Mucosa of descending colon (tissue), 3 donors: ENCODE measurements around the gene OFD1. TPM values are rescaled to one million over a fixed set of nuclear protein-coding genes. Genes with fewer than 3 reads are reported as not detected.

Experiments used
- ATAC-seq: fragments of 200-7000 bp; cut with Tn5 transposase; one replicate; pipeline ENCODE4 v1.9.1; 2020; ENCODE audit warnings: mild to moderate bottlenecking, moderate library complexity
- DNase-seq, 3 donors: peaks; one replicate each; pipeline ENCODE4 v3.0.0-alpha.2; 2020
- H3K36me3 ChIP-seq: fragments of 200-600 bp; one replicate; pipeline ENCODE4 v1.8.0; 2021; ENCODE audit warnings: low read depth, mild to moderate bottlenecking
- H3K4me1 ChIP-seq: fragments of 200-600 bp; one replicate; pipeline ENCODE4 v1.8.0; 2021; ENCODE audit warnings: low read depth, mild to moderate bottlenecking
- H3K4me3 ChIP-seq: fragments of 200-600 bp; one replicate; pipeline ENCODE4 v1.8.0; 2021; ENCODE audit warnings: mild to moderate bottlenecking
- H3K9me3 ChIP-seq: fragments of 200-600 bp; one replicate; pipeline ENCODE4 v1.8.0; 2021; ENCODE audit warnings: mild to moderate bottlenecking
- CTCF ChIP-seq: fragments of 200-600 bp; IDR thresholded peaks from one replicate; pipeline ENCODE4 v1.8.0; 2022; ENCODE audit warnings: antibody characterized with exemption, mild to moderate bottlenecking
- intact Hi-C, 2 donors: fragments of 100-400 bp; cut with DNase I in 1 of 2; cut with micrococcal nuclease in 1 of 2; formaldehyde crosslinking; loops; one replicate each; pipeline versions ENCODE4 v1.11.0 to v1.11.1; 2022; cut with DNase I, micrococcal nuclease
- total RNA-seq, 3 donors: library from RNA; stranded (reverse); fragmentation: NEBNext Ultra II Directional in 2 of 3; extraction: Animal tissue kit (Norgen Biotek cat#: 25700) in 2 of 3; gene quantifications; one replicate each; pipeline versions ENCODE4 v1.2.1 to v1.2.4, GENCODE V29; 2021 to 2023
- donor health status: DM: no; HTN: no; CAD: no; lungs with moderate emphysema.
- donor health status: DM: no; HTN: no; CAD: no.
- donor health status: DM: no; HTN: yes; CAD: no.

The OFD1 gene
- total RNA-seq, 3 donors from 2014 or later, result 26.0 to 49.4 (median 32.6) TPM

GRCh38 chrX:13816643-13817627, 82.4 kb downstream of the OFD1 start, which contains the start of gene GPM6B:
TSS of gene GPM6B (minus strand) at chrX:13817093. CDS start at chrX:13816904, 189 bp downstream.
- Histone ChIP-seq H3K4me1 (no peaks in the 10 kb centered on the region), H3K4me3 (no peak within 1 kb of the TSS), H3K36me3 (no peaks in the 10 kb centered on the region), H3K9me3 (no peaks in the 10 kb centered on the region)
- no peak for DNase-seq
- no peak for TF ChIP-seq CTCF
- intact Hi-C loops, result no loop called here
- no peak for ATAC-seq

Other genes starting within 250 kb of the OFD1 start
- under 1 TPM in 1 of 3 donors, not detected in 2; 0.29 TPM for gene EGFL6, start 165.1 kb upstream of the OFD1 start, total RNA-seq
- 1 to 10 TPM; 4.0 to 5.3 (median 4.8) TPM for gene TCEANC, start 81.6 kb upstream of the OFD1 start, total RNA-seq
- 10 to 100 TPM; 38.1 to 49.5 (median 40.8) TPM for gene RAB9A, start 45.6 kb upstream of the OFD1 start, total RNA-seq
- gene TRAPPC2, start 128 bp upstream of the OFD1 start, total RNA-seq, result 10 to 100 TPM; 13.1 to 20.4 (median 18.5) TPM
- gene GPM6B, start 82.3 kb downstream of the OFD1 start, total RNA-seq, result 10 to 100 TPM in 1 of 3 donors, 1 to 10 TPM in 2; 1.3 to 34.1 (median 4.4) TPM